GM21825 (cell line): Measurements from ENCODE around the gene JPT1.
"Not testable (repeated sequence)": the region's sequence is repeated elsewhere in the genome, so short reads cannot be mapped to it uniquely, and the experiment has no call there.

Experiments used
- ATAC-seq: cut with Tn5 transposase; IDR thresholded peaks from one replicate; pipeline ENCODE4 v1.9.1; 2021; ENCODE audit warnings: mild to moderate bottlenecking, moderate library complexity; ENCODE audit not compliant: unreplicated experiment

Gene JPT1

GRCh38 chr17:75131278-75132017, 22.9 kb downstream of the JPT1 start, which contains the start of gene NT5C:
NT5C (minus strand) TSS chr17:75131742; CDS start chr17:75131707, 35 bp downstream.
- peak; percentile 71 for ATAC-seq

DNA sequence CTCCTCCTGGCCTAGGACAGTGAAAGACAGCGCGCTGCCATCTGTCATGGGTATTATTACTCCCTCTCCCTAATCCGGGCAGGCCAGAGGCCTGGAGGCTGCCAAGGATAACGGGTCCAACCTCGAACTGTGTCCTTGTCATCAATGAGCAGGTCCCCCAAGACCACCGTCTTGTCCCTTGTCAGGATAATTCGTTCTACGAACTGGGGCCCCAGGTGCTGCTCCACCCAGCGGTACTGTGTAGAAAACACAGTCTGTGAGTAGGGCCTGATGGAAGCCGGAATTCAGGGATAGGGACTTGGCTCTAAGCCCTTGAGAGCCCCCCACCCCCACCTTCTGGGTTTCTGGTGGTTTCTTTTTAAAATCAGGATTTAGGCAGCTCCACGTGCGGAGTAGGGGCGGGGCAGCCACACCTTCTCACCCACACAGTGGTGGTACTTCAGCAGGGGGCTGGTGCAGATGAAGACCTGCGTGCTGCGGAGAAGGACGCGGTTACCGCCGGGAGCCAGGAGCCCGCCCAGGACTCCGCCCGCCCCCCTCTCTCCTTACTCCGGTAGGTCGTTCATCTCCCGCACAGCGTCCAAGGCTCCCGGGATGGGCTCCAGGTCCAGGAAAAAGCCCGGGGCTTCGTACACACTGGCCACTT, 23.6 kb downstream of the JPT1 start:
- no peak for ATAC-seq

DNA sequence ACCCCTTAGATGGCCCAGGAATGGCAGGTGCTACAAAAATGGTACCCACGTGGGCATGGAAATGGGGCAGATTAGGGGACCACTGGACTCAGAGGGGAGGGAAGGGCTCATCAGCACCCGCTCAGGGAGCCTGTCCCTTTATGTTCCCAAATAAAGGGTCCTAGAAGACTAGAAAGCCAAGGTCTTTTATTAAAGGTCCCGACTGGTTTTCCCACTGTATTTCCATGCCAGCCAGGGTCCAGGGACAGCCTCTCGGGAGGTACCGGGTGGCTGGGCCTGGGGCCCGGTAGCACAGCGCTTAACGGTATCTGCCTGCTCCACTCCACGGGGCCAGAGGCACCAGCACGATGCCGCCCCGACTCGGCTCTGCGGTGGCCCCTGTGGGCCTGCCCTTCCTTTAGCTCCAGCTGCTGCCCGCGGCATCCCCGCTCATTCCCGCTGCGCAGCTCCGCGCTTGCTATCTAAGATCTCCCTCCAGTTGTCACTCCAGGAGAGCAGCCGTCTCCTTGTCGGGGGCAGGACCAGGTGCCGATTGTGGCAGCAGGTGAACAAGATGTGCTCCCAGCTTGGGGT, 24.2 kb downstream of the JPT1 start:
- ATAC-seq, result no peak

DNA sequence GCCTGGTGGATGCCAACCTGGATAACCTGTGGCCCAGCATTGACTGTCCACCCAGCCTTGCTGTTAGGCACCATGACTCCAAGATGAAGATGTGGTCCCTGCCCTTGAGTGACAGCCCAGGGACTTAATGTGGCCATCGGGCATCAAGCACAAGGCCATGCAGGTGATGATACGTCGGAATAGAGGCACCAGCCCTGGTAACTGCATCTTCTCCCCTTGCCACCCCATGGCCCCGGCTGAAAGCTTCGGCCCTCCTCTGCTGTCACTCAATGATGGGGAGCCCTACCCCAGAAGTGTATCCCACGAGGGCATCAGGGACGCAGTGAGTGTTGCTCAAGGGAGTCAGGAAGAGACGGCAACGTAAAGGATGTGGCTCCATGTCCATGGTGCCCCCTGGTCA, 24.7 kb downstream of the JPT1 start:
- ATAC-seq, result no peak

GRCh38 chr17:75128694-75129505, 25.4 kb downstream of the JPT1 start:
- ATAC-seq, result no peak

DNA sequence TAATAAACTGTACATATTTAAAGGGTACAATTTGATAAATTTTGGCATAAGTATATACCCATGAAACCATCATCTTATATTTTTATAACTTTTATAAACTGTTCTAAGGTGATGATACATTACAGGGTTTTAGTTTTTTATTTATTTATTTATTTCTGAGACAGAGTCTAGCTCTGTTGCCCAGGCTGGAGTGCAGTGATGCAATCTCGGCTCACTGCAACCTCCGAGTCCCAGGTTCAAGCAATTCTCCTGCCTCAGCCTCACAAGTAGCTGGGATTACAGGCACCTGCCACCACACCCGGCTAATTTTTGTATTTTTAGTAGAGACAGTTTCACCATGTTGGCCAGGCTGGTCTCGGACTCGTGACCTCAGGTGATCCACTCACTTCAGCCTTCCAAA, 26.4 kb downstream of the JPT1 start:
- not testable (repeated sequence) for ATAC-seq

DNA sequence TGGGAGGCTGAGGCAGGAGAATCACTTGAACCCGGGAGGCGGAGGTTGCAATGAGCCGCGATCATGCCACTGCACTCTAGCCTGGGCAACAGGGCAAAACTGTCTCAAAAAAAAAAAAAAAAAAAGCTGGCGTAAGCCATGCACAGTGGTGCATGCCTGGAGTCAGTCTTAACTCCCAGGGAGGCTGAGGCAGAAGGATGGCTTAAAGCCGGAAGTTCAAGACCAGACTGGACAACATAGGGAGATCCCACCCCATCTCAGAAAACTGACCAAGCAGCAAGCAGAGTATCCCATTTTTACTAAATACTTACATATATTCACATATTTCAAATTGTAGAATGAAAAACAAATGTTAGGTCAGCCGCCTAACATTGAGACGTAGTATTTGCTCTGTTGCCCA, 27.4 kb downstream of the JPT1 start:
- ATAC-seq, result no peak

DNA sequence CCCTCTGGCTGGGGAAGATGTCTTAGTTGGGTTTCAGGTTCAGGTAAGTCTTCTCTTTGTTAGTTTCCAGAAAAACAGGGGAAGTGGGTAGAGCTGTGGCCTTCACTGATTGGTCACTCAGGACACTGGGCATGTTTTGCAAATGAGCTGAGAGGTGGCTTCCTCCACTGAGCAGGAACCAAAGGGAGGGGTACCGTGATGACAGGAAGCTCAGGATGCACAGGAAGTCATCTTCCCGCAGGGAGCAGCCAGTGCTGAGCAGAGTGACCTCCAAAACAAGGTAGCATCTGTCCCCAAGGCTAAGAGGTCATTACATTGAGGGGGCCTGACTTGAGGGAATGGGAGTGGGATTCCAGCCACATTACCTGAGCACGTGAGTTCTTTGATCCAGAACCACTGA, 28.3 kb downstream of the JPT1 start:
- no peak for ATAC-seq

GRCh38 chr17:75124819-75125162, 29.5 kb downstream of the JPT1 start:
- ATAC-seq, result no peak

DNA sequence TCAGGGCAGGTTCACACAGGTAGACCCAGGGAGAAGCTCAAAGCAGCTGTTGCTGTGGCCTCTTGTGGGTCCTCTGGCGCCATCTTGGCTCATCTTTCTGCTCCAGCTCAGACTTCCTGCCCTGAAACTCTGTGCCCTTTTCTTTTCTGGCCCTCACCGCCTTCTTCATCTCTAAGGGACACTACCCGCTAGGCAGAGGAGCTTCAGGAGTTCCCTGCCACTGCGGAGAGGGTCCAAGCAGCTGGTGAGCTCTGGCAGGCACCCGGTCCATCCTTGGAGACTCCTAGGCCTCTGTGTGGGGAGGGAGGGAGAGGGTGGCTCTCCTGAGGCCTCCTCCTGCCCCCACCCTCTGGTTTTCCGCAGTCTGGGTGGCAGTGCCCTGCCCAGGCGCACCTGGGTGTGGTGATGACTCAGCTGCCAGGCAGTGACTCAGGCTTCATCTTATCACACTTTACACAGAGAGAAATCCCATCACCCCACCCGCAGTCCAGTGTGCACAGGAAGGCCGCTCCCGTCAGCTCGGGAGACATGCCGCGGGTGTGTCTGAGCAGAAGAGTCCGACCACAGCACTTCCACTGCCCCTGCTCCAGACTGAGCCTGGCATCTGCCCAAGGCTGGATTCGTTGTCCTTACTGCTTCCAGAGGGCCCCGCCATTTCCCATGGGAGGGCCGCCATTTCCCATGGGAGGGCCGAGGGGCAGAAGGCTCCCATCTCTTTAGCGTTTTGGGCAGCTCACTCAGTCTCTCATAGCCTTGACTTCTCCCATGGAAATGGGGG, 30.1 kb downstream of the JPT1 start:
- no peak for ATAC-seq

- no peak for ATAC-seq
Observed at GRCh38 chr17:75118307-75118706, 36.0 kb downstream of the JPT1 start.

GRCh38 chr17:75116737-75117136, 37.6 kb downstream of the JPT1 start:
- no peak for ATAC-seq

GRCh38 chr17:75115555-75115954, 38.8 kb downstream of the JPT1 start:
- no peak for ATAC-seq

GRCh38 chr17:75114552-75115314, 39.6 kb downstream of the JPT1 start:
- ATAC-seq, result no peak

GRCh38 chr17:75113798-75114551, 40.3 kb downstream of the JPT1 start:
- ATAC-seq, result peak; percentile 32

GRCh38 chr17:75111777-75112335, 42.5 kb downstream of the JPT1 start:
- ATAC-seq, result no peak

DNA sequence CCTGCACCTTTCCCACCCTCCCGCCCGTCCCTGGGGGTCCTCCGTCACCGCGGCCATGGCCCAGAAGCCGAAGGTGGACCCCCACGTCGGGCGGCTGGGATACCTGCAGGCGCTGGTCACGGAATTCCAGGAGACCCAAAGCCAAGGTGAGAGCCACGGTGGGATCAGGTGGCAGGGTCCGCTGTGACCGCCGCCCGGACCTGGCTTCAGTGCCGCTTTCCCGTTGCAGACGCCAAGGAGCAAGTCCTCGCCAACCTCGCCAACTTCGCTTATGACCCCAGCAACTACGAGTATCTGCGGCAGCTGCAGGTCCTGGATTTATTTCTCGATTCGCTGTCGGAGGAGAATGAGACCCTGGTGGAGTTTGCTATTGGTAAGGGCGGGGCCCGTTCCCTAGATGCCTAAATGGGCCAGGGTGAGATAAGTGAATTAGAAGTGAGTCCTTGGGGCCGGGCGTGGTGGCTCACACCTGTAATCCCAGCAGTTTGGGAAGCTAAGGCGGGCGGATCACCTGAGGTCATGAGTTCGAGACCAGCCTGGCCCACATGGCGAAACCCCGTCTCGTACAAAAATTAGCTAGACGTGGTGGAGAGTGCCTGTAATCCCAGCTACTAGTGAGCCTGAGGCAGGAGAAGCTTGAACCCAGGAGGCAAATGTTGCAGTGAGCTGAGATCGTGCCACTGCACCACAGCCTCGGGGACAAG, 43.9 kb downstream of the JPT1 start:
- no peak for ATAC-seq
